ENCODE measurements around the gene CRTC1. TPM values are rescaled to one million over a fixed set of nuclear protein-coding genes. Genes with fewer than 3 reads are reported as not detected.

CRTC1 gene
- total RNA-seq, 2 donors from 2014 or later: 4.0 to 5.8 TPM

GRCh38 chr19:18749362-18750231 lies 66.1 kb downstream of the CRTC1 start:
- H3K36me3 ChIP-seq: peaks cover 15% of the 10 kb centered on the region
- no peak overlapping the region for H3K4me3 ChIP-seq
- H3K9me3 ChIP-seq: no peaks in the 10 kb centered on the region
- no peak overlapping the region for H3K27ac ChIP-seq
- TF ChIP-seq CTCF (IDR thresholded peaks at IDR 0.05): no peak
- no peaks in the 10 kb centered on the region for H3K27me3 ChIP-seq
- peaks cover 0 to 5% of the 10 kb centered on the region in 2 donors for H3K4me1 ChIP-seq
- no peak for DNase-seq (ENCODE audit: low spot score)

- Histone ChIP-seq H3K4me1 (peaks cover 0 to 5% of the 10 kb centered on the region in 2 donors), H3K4me3 (no peak overlapping the region), H3K27ac (no peak overlapping the region), H3K36me3 (peaks cover 15% of the 10 kb centered on the region), H3K27me3 (no peaks in the 10 kb centered on the region), H3K9me3 (no peaks in the 10 kb centered on the region)
- no peak for TF ChIP-seq CTCF (IDR thresholded peaks at IDR 0.05)
- DNase-seq (ENCODE audit: low spot score): no peak
Measured at GRCh38 chr19:18750295-18750970, 67.0 kb downstream of the CRTC1 start.

GRCh38 chr19:18751571-18751970 lies 68.1 kb downstream of the CRTC1 start:
- H3K9me3 ChIP-seq: no peaks in the 10 kb centered on the region
- no peaks in the 10 kb centered on the region for H3K27me3 ChIP-seq

GRCh38 chr19:18754501-18754900 lies 71.0 kb downstream of the CRTC1 start:
- Histone ChIP-seq H3K4me3 (no peak overlapping the region), H3K27me3 (no peaks in the 10 kb centered on the region), H3K27ac (no peak overlapping the region), H3K4me1 (no peaks in the 10 kb centered on the region), H3K36me3 (peaks cover 15% of the 10 kb centered on the region), H3K9me3 (no peaks in the 10 kb centered on the region)
- no peak for TF ChIP-seq CTCF (IDR thresholded peaks at IDR 0.05)
- DNase-seq (ENCODE audit: low spot score): no peak

More at GRCh38 chr19:18751571-18751970, 68.1 kb downstream of the CRTC1 start:
- Histone ChIP-seq H3K36me3 (peaks cover 15% of the 10 kb centered on the region), H3K4me1 (peaks cover 0 to under 1% of the 10 kb centered on the region in 2 donors), H3K4me3 (no peak overlapping the region), H3K27ac (no peak overlapping the region)
- DNase-seq (ENCODE audit: low spot score): no peak
- no peak for TF ChIP-seq CTCF (IDR thresholded peaks at IDR 0.05)

GRCh38 chr19:18756896-18757295 lies 73.4 kb downstream of the CRTC1 start:
- no peaks in the 10 kb centered on the region for H3K9me3 ChIP-seq
- peaks cover 0 to 11% of the 10 kb centered on the region in 2 donors for H3K4me1 ChIP-seq
- no peak for TF ChIP-seq CTCF (IDR thresholded peaks at IDR 0.05)
- peaks cover 8% of the 10 kb centered on the region for H3K36me3 ChIP-seq
- H3K4me3 ChIP-seq: no peak overlapping the region
- H3K27ac ChIP-seq: no peak overlapping the region
- no peak for DNase-seq (ENCODE audit: low spot score)
- no peaks in the 10 kb centered on the region for H3K27me3 ChIP-seq
